ENCODE measurements around the gene LCE1E. TPM values are rescaled to one million over a fixed set of nuclear protein-coding genes. Genes with fewer than 3 reads are reported as not detected.

LCE1E gene
- total RNA-seq, 1 experiment from 2014 or later = not detected

DNA sequence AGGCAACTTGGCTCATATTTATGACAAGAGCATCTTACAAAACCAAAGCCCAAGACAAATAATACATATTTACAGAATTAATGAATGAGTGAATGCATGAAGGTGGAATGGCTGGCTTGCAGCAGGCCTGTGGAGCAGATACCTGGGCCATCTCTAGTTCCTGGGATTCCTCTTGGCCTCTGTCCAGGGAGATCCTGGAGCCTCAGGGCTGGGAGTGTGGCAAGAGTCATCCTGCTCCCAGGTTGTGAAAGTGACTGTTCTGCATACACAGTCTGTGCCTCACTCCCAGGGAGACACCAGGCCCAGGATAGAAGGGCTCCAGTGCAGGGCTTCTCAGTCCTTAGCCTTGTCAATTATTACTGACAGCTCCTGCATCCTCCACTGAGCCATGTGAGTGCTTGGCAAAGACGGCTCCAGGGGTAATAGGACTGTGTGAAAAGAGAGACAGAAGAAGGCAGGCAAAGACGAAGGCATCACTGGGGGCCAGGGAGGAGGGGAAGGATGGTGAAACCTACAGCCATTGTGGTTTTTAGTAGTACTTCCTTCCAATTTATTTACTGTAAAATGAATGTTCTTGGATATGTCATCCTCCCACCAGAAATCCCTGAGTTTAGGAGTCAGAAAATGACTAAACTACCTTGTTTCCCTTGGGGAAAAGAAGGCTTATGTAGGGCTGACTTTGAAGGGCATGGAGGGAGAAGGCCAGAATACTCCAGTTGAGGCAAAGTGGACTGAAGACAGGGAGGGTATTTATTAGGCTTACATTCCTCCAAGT, 42.5 kb upstream of the LCE1E start:
- TF ChIP-seq POLR2AphosphoS5 (IDR thresholded peaks at IDR 0.05; ENCODE audit: low read depth, low read length) (no peak), TCF7L2 (IDR thresholded peaks at IDR 0.05; ENCODE audit: low read depth, low read length) (no peak), SIN3A (IDR thresholded peaks at IDR 0.05; ENCODE audit: borderline replicate concordance, insufficient read depth, low read depth, low read length) (no peak)
- TF ChIP-seq, protein P1, sequence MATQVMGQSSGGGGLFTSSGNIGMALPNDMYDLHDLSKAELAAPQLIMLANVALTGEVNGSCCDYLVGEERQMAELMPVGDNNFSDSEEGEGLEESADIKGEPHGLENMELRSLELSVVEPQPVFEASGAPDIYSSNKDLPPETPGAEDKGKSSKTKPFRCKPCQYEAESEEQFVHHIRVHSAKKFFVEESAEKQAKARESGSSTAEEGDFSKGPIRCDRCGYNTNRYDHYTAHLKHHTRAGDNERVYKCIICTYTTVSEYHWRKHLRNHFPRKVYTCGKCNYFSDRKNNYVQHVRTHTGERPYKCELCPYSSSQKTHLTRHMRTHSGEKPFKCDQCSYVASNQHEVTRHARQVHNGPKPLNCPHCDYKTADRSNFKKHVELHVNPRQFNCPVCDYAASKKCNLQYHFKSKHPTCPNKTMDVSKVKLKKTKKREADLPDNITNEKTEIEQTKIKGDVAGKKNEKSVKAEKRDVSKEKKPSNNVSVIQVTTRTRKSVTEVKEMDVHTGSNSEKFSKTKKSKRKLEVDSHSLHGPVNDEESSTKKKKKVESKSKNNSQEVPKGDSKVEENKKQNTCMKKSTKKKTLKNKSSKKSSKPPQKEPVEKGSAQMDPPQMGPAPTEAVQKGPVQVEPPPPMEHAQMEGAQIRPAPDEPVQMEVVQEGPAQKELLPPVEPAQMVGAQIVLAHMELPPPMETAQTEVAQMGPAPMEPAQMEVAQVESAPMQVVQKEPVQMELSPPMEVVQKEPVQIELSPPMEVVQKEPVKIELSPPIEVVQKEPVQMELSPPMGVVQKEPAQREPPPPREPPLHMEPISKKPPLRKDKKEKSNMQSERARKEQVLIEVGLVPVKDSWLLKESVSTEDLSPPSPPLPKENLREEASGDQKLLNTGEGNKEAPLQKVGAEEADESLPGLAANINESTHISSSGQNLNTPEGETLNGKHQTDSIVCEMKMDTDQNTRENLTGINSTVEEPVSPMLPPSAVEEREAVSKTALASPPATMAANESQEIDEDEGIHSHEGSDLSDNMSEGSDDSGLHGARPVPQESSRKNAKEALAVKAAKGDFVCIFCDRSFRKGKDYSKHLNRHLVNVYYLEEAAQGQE (IDR thresholded peaks at IDR 0.05; ENCODE audit: insufficient read depth in 1 of 2, low read depth in 2 of 2, low read length in 1 of 2) = no peak
- TF ChIP-seq, protein P2, sequence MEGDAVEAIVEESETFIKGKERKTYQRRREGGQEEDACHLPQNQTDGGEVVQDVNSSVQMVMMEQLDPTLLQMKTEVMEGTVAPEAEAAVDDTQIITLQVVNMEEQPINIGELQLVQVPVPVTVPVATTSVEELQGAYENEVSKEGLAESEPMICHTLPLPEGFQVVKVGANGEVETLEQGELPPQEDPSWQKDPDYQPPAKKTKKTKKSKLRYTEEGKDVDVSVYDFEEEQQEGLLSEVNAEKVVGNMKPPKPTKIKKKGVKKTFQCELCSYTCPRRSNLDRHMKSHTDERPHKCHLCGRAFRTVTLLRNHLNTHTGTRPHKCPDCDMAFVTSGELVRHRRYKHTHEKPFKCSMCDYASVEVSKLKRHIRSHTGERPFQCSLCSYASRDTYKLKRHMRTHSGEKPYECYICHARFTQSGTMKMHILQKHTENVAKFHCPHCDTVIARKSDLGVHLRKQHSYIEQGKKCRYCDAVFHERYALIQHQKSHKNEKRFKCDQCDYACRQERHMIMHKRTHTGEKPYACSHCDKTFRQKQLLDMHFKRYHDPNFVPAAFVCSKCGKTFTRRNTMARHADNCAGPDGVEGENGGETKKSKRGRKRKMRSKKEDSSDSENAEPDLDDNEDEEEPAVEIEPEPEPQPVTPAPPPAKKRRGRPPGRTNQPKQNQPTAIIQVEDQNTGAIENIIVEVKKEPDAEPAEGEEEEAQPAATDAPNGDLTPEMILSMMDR (IDR thresholded peaks at IDR 0.05) = no peak
- ChIA-PET POLR2A (no interaction called here), CTCF (no interaction called here)
- H3K27me3 ChIP-seq (ENCODE audit: control insufficient read depth, insufficient read depth, low read length) = no peaks in the 10 kb centered on the region
- H3K27ac ChIP-seq (ENCODE audit: low read length) = no peak overlapping the region
- ATAC-seq (no peak), DNase-seq (ENCODE audit: low read depth, low spot score) (no peak)
- in situ Hi-C loops (cut with HindIII; ENCODE audit: low pct_unique_long_range_greater_than_20kb, low sequenced_read_pairs) (no loop called here), intact Hi-C loops (cut with micrococcal nuclease; ENCODE audit: unreplicated experiment) (no loop called here)
- H3K9me3 ChIP-seq (ENCODE audit: control insufficient read depth, insufficient read depth, low read depth, low read length) = no peaks in the 10 kb centered on the region
- no peaks in the 10 kb centered on the region for H3K36me3 ChIP-seq (ENCODE audit: control insufficient read depth, insufficient read depth, low read length)
- no peak overlapping the region for H3K4me3 ChIP-seq (ENCODE audit: low read depth in 2 of 2, low read length in 2 of 2)
- no peaks in the 10 kb centered on the region for H3K4me1 ChIP-seq (ENCODE audit: control insufficient read depth, insufficient read depth, low read length)
- no TSS peak for BruUV-seq (replicated peaks)

DNA sequence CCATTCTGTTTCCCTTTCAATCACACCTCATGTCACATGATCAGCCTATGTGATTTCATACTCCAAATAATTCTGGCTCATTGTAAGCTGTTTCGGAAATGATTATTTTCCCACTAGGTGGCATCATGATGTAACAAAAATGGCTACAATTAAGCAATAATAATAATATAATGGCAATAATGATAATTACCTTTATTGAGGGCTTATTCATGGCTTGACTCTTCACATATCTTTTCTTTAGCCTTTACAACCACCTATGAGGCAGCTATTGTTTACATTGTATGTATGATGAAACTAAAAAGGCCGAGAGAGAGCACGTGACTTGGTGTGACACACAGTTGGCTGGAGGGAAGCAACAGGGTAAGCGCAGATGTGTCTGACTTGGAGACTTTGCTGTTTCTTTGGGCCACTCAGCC, 40.8 kb upstream of the LCE1E start:
- ChIA-PET CTCF (no interaction called here), POLR2A (no interaction called here)
- Histone ChIP-seq H3K4me1 (ENCODE audit: control insufficient read depth, insufficient read depth, low read length) (no peaks in the 10 kb centered on the region), H3K27ac (ENCODE audit: low read length) (no peak overlapping the region), H3K36me3 (ENCODE audit: control insufficient read depth, insufficient read depth, low read length) (no peaks in the 10 kb centered on the region), H3K27me3 (ENCODE audit: control insufficient read depth, insufficient read depth, low read length) (no peaks in the 10 kb centered on the region), H3K4me3 (ENCODE audit: low read depth in 2 of 2, low read length in 2 of 2) (no peak overlapping the region), H3K9me3 (ENCODE audit: control insufficient read depth, insufficient read depth, low read depth, low read length) (no peaks in the 10 kb centered on the region)
- no TSS peak for BruUV-seq (replicated peaks)
- DNase-seq (ENCODE audit: low read depth, low spot score) (peak; percentile 22), ATAC-seq (no peak)
- in situ Hi-C loops (cut with HindIII; ENCODE audit: low pct_unique_long_range_greater_than_20kb, low sequenced_read_pairs) (no loop called here), intact Hi-C loops (cut with micrococcal nuclease; ENCODE audit: unreplicated experiment) (no loop called here)
- TF ChIP-seq, protein P2 (IDR thresholded peaks at IDR 0.05) = peak; percentile 23; the same call in 1 of the 2 replicates
- TF ChIP-seq, protein P1 (IDR thresholded peaks at IDR 0.05; ENCODE audit: insufficient read depth in 1 of 2, low read depth in 2 of 2, low read length in 1 of 2) = no peak

Measured in Panc1 (cell line).